Brain microvascular endothelial cell (primary cell): ENCODE data around the gene C10orf120.

Experiments
- DNase-seq: peaks from one replicate; pipeline ENCODE4 v3.0.0-alpha.2; 2020
- H3K27ac ChIP-seq: fragments of 250-450 bp; sonication (Bioruptor Pico); 2 replicates; pipeline ENCODE4 v1.5.1; 2020; ENCODE audit warnings: mild to moderate bottlenecking, moderate library complexity
- H3K27me3 ChIP-seq: fragments of 250-450 bp; sonication (Bioruptor Pico); replicated peaks from 2 replicates; pipeline ENCODE4 v1.5.1; 2020; ENCODE audit warnings: mild to moderate bottlenecking
- H3K36me3 ChIP-seq: fragments of 250-450 bp; sonication (Bioruptor Pico); replicated peaks from 2 replicates; pipeline ENCODE4 v1.5.1; 2020; ENCODE audit warnings: mild to moderate bottlenecking
- H3K4me3 ChIP-seq: 2 replicates; pipeline ENCODE4 v1.5.1; 2011; ENCODE audit warnings: low read depth, mild to moderate bottlenecking, control low read depth, low read length, moderate library complexity
- CTCF ChIP-seq: IDR thresholded peaks from 2 replicates; pipeline ENCODE4 v1.5.1; 2011; ENCODE audit warnings: low read depth, mild to moderate bottlenecking, moderate library complexity, low read length, control low read depth, inconsistent platforms; ENCODE audit errors: missing control alignments
- in situ Hi-C: cut with HindIII; loops from 2 replicates; pipeline ENCODE4 v1.10.0; 2017; ENCODE audit warnings: low sequenced_read_pairs, low pct_ligation_motif_present

Gene C10orf120

GRCh38 chr10:122699796-122700455, at the start of gene C10orf120:
TSS of gene C10orf120 (minus strand) at chr10:122699846. CDS start at chr10:122699790, 56 bp downstream.
- Histone ChIP-seq H3K27me3 (no peaks in the 10 kb centered on the region), H3K4me3 (no peak within 1 kb of the TSS), H3K36me3 (no peaks in the 10 kb centered on the region), H3K27ac (no peak within 1 kb of the TSS)
- no peak for TF ChIP-seq CTCF
- in situ Hi-C loops: no loop called here
- no peak for DNase-seq

DNA sequence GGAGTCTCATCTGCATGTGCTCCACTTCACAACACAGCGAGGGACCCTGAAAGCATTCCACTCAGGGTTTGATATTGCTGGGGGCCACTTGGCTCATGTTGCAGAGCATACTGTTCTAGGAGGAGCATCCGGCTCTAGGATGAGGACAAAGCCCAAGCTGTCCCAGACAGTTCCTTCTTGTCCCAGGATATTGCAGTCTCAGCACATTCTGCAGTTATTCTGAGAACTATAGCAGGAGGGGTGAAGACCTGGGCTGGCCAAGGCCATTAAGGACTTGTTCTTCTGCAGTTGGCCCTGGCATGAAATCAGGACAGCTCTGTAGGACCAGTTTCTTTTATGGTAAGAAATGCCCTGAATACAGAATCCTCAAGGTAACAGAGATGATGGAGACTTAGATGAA, 48.9 kb upstream of the C10orf120 start:
- Histone ChIP-seq H3K27me3 (no peaks in the 10 kb centered on the region), H3K36me3 (no peaks in the 10 kb centered on the region), H3K27ac (no peak overlapping the region), H3K4me3 (no peak overlapping the region)
- DNase-seq: no peak
- in situ Hi-C loops: no loop called here
- no peak for TF ChIP-seq CTCF

DNA sequence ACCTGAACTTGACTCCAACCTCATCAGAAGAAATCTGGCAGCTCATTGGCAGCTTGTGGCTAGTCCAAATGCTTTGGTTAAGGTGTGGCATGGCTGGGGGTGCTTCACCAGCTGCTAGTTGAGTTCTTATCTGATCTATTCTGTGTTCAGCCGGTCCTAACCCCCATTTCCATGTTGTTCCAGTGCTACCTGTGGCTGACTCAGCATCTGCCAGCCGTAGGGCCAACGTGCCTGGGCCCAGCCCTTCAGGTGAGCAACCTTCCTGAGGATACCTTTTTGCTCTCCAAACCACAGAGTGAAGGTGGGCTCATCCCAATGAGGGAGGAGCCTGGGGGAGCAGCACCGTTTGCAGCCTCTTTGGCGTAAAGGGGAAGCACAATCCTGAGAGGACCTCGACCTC, 46.8 kb upstream of the C10orf120 start:
- H3K27me3 ChIP-seq: no peaks in the 10 kb centered on the region
- no peak for TF ChIP-seq CTCF
- H3K36me3 ChIP-seq: no peaks in the 10 kb centered on the region
- no peak for DNase-seq
- in situ Hi-C loops: no loop called here
- no peak overlapping the region for H3K4me3 ChIP-seq
- no peak overlapping the region for H3K27ac ChIP-seq

- Histone ChIP-seq H3K4me3 (no peak overlapping the region), H3K27ac (no peak overlapping the region), H3K27me3 (no peaks in the 10 kb centered on the region), H3K36me3 (no peaks in the 10 kb centered on the region)
- no peak for DNase-seq
- TF ChIP-seq CTCF: no peak
- in situ Hi-C loops: no loop called here
Observed at GRCh38 chr10:122744257-122744656, 44.6 kb upstream of the C10orf120 start.

GRCh38 chr10:122740640-122741039, 41.0 kb upstream of the C10orf120 start:
- in situ Hi-C loops: no loop called here
- no peak for TF ChIP-seq CTCF
- Histone ChIP-seq H3K27ac (no peak overlapping the region), H3K4me3 (no peak overlapping the region), H3K36me3 (no peaks in the 10 kb centered on the region), H3K27me3 (no peaks in the 10 kb centered on the region)
- no peak for DNase-seq

GRCh38 chr10:122738031-122738430, 38.4 kb upstream of the C10orf120 start:
- no peaks in the 10 kb centered on the region for H3K36me3 ChIP-seq
- DNase-seq: no peak
- in situ Hi-C loops: no loop called here
- H3K4me3 ChIP-seq: no peak overlapping the region
- no peak overlapping the region for H3K27ac ChIP-seq
- TF ChIP-seq CTCF: no peak
- H3K27me3 ChIP-seq: no peaks in the 10 kb centered on the region
